ENCODE data around the gene GLP1R.

GRCh38 chr6:39091220-39091619 lies 42.6 kb downstream of the GLP1R start:
- no peak for TF ChIP-seq POLR2A (IDR thresholded peaks at IDR 0.05; ENCODE audit: low read length)
- TF ChIP-seq GATA1 (IDR thresholded peaks at IDR 0.05; ENCODE audit: low read depth, low read length) = no peak
